ENCODE data around the gene FAM117A. TPM values are rescaled to one million over a fixed set of nuclear protein-coding genes. Genes with fewer than 3 reads are reported as not detected.
"Not testable (repeated sequence)": the region's sequence is repeated elsewhere in the genome, so short reads cannot be mapped to it uniquely, and the experiment has no call there.

FAM117A gene
- total RNA-seq, 1 experiment from 2014 or later = 0.52 TPM

DNA sequence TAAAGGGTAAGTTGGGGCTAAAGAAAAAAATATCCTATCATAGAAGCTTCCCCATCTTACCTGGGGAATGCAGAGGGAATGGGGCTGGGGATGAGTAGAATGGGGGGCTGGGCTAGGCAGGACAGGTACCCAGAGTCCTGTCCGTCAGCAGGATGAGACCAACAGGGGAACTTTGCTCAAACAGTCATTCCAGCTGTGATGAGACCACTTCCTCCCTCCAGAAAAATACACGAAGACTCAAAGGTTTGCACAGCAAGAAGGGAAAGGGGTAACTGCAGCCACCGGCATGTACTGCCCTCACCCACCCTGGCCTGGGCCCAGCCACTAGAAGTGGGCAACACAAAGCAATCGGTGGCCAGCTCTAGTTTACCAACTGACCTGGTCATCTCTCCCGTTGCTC is 35.5 kb downstream of the FAM117A start:
- DNase-seq = no peak
- no peak overlapping the region for H3K4me3 ChIP-seq (ENCODE audit: low read length)
- no peak overlapping the region for H3K9ac ChIP-seq (ENCODE audit: low read length)
- no peaks in the 10 kb centered on the region for H3K27me3 ChIP-seq (ENCODE audit: low read length)
- no peak overlapping the region for H3K4me2 ChIP-seq (ENCODE audit: low read depth, low read length, poor library complexity, severe bottlenecking)
- no peaks in the 10 kb centered on the region for H3K4me1 ChIP-seq (ENCODE audit: low read length)
- no peaks in the 10 kb centered on the region for H3K9me3 ChIP-seq (ENCODE audit: low read length)
- no peaks in the 10 kb centered on the region for H4K20me1 ChIP-seq (ENCODE audit: insufficient read depth, low read depth, low read length)
- no peak overlapping the region for H2AFZ ChIP-seq (ENCODE audit: low read length)
- no peaks in the 10 kb centered on the region for H3K79me2 ChIP-seq (ENCODE audit: low read length)
- no peaks in the 10 kb centered on the region for H3K36me3 ChIP-seq (ENCODE audit: insufficient read depth, low read length)
- no peaks in the 10 kb centered on the region for H3K9me2 ChIP-seq (replicated peaks; ENCODE audit: insufficient read depth, low read length)
- H3K27ac ChIP-seq (ENCODE audit: low read length) = no peak overlapping the region

DNA sequence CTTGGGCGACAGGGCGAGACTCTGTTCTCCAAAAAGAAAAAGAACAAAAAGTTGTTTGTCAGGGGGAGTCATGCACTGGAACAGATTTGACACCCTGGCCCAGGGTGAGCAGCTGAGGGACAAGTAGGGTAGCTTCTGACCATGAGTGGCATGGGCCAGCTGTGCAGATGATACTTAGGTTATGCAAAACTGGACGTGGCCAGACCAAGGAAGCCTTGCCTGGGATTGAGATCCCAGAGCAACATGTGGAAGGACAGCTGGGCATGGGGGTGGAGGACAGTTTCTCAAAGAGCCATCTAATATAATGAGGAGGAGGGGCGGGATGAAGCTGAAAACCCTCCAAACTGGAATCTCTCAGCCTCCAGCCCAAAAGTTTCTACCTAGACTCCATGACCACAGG is 36.6 kb downstream of the FAM117A start:
- Histone ChIP-seq H2AFZ (ENCODE audit: low read length) (no peak overlapping the region), H3K36me3 (ENCODE audit: insufficient read depth, low read length) (no peaks in the 10 kb centered on the region), H3K79me2 (ENCODE audit: low read length) (no peaks in the 10 kb centered on the region), H3K4me1 (ENCODE audit: low read length) (no peaks in the 10 kb centered on the region), H4K20me1 (ENCODE audit: insufficient read depth, low read depth, low read length) (no peaks in the 10 kb centered on the region), H3K9ac (ENCODE audit: low read length) (no peak overlapping the region), H3K9me2 (replicated peaks; ENCODE audit: insufficient read depth, low read length) (no peaks in the 10 kb centered on the region), H3K4me2 (ENCODE audit: low read depth, low read length, poor library complexity, severe bottlenecking) (no peak overlapping the region), H3K27me3 (ENCODE audit: low read length) (no peaks in the 10 kb centered on the region), H3K4me3 (ENCODE audit: low read length) (no peak overlapping the region), H3K27ac (ENCODE audit: low read length) (no peak overlapping the region), H3K9me3 (ENCODE audit: low read length) (no peaks in the 10 kb centered on the region)
- no peak for DNase-seq

- H3K9me2 ChIP-seq (replicated peaks; ENCODE audit: insufficient read depth, low read length) = no peaks in the 10 kb centered on the region
- H3K36me3 ChIP-seq (ENCODE audit: insufficient read depth, low read length) = no peaks in the 10 kb centered on the region
- no peaks in the 10 kb centered on the region for H3K27me3 ChIP-seq (ENCODE audit: low read length)
- H3K79me2 ChIP-seq (ENCODE audit: low read length) = no peaks in the 10 kb centered on the region
- H3K4me3 ChIP-seq (ENCODE audit: low read length) = no peak overlapping the region
- no peaks in the 10 kb centered on the region for H3K4me1 ChIP-seq (ENCODE audit: low read length)
- H4K20me1 ChIP-seq (ENCODE audit: insufficient read depth, low read depth, low read length) = no peaks in the 10 kb centered on the region
- DNase-seq = no peak
- H3K9me3 ChIP-seq (ENCODE audit: low read length) = no peaks in the 10 kb centered on the region
- H2AFZ ChIP-seq (ENCODE audit: low read length) = no peak overlapping the region
- no peak overlapping the region for H3K4me2 ChIP-seq (ENCODE audit: low read depth, low read length, poor library complexity, severe bottlenecking)
- no peak overlapping the region for H3K27ac ChIP-seq (ENCODE audit: low read length)
- H3K9ac ChIP-seq (ENCODE audit: low read length) = no peak overlapping the region
Measured at GRCh38 chr17:49725452-49726130, 38.3 kb downstream of the FAM117A start.

DNA sequence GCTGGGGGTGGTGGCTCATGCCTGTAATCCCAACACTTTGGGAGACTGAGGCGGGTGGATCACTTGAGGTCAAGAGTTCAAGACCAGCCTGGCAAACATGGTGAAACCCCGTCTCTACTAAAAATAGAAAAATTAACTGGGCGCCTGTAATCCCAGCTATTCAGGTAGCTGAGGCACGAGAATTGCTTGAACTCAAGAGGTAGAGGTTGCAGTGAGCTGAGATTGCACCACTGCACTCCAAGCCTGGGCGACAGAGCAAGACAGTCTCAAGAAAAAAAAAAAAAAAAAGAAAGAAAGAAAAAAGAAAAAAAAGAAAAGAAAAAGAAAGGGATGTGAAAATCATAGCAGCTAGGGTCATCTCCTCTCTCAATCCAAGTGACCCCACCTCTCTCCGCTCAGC is 39.4 kb downstream of the FAM117A start:
- not testable (repeated sequence) for H4K20me1 ChIP-seq (ENCODE audit: insufficient read depth, low read depth, low read length)

DNA sequence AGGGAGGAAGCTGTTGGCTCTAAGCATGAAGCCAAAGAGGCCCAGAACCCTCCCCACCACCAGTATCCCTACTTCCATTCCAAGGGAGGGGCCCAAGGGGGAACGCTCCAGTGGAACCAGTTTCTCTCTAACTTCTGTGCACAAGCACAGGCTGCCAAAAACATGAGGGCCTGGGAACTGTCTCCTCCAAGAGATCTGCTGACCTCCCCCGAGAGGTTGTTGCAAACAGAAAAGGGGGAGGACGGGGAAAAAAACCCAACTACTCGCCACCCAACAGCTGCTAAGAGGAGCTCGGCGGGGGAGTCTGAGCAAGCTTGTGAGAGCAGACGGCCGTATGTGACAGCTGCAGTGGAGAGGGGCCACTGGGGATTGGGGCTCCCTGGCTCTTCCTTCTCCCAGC is 40.5 kb downstream of the FAM117A start:
- no peaks in the 10 kb centered on the region; the same call in 1 of the 2 replicates for H3K27me3 ChIP-seq (ENCODE audit: low read length)
- no peak for DNase-seq
- H3K9me2 ChIP-seq (replicated peaks; ENCODE audit: insufficient read depth, low read length) = no peaks in the 10 kb centered on the region
- H3K9ac ChIP-seq (ENCODE audit: low read length) = no peak overlapping the region
- no peaks in the 10 kb centered on the region for H4K20me1 ChIP-seq (ENCODE audit: insufficient read depth, low read depth, low read length)
- H3K79me2 ChIP-seq (ENCODE audit: low read length) = no peaks in the 10 kb centered on the region
- H2AFZ ChIP-seq (ENCODE audit: low read length) = no peak overlapping the region
- no peak overlapping the region for H3K27ac ChIP-seq (ENCODE audit: low read length)
- H3K36me3 ChIP-seq (ENCODE audit: insufficient read depth, low read length) = no peaks in the 10 kb centered on the region
- no peaks in the 10 kb centered on the region for H3K9me3 ChIP-seq (ENCODE audit: low read length)
- H3K4me2 ChIP-seq (ENCODE audit: low read depth, low read length, poor library complexity, severe bottlenecking) = no peak overlapping the region
- H3K4me1 ChIP-seq (ENCODE audit: low read length) = no peaks in the 10 kb centered on the region
- H3K4me3 ChIP-seq (ENCODE audit: low read length) = no peak overlapping the region

More for the DNA sequence above, 39.4 kb downstream of the FAM117A start:
- not testable (repeated sequence) for H3K9me3 ChIP-seq (ENCODE audit: low read length); H3K79me2 ChIP-seq (ENCODE audit: low read length); H3K27me3 ChIP-seq (ENCODE audit: low read length); H3K4me2 ChIP-seq (ENCODE audit: low read depth, low read length, poor library complexity, severe bottlenecking); H3K27ac ChIP-seq (ENCODE audit: low read length); H3K36me3 ChIP-seq (ENCODE audit: insufficient read depth, low read length); H3K9ac ChIP-seq (ENCODE audit: low read length); H2AFZ ChIP-seq (ENCODE audit: low read length); DNase-seq; H3K9me2 ChIP-seq (replicated peaks; ENCODE audit: insufficient read depth, low read length); H3K4me1 ChIP-seq (ENCODE audit: low read length); H3K4me3 ChIP-seq (ENCODE audit: low read length)

DNA sequence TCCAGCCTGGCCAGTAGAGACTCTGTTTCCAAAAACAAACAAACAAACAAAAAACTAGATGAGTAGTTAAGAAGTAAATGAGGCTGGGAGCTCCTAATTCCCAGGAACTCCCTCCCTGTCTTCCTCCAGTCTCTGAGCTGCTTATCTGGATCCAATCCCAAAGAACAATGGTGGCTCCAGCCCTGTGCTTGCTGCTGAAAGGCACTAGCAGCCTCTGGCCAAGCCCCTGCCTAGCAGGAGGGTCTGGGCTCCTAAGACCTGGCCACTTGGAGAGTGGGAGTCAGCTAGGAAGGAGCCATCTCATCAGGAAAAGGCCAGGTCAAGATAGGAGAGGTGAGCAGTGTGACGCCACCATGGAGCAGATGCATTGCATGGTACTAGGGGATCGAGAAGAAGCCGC is 41.9 kb downstream of the FAM117A start:
- Histone ChIP-seq H2AFZ (ENCODE audit: low read length) (no peak overlapping the region), H3K27me3 (ENCODE audit: low read length) (no peaks in the 10 kb centered on the region; the same call in 1 of the 2 replicates), H3K27ac (ENCODE audit: low read length) (no peak overlapping the region), H3K36me3 (ENCODE audit: insufficient read depth, low read length) (no peaks in the 10 kb centered on the region), H3K79me2 (ENCODE audit: low read length) (no peaks in the 10 kb centered on the region), H3K4me1 (ENCODE audit: low read length) (no peaks in the 10 kb centered on the region), H3K9ac (ENCODE audit: low read length) (no peak overlapping the region), H3K9me3 (ENCODE audit: low read length) (no peaks in the 10 kb centered on the region), H3K4me3 (ENCODE audit: low read length) (no peak overlapping the region), H3K9me2 (replicated peaks; ENCODE audit: insufficient read depth, low read length) (no peaks in the 10 kb centered on the region), H4K20me1 (ENCODE audit: insufficient read depth, low read depth, low read length) (no peaks in the 10 kb centered on the region), H3K4me2 (ENCODE audit: low read depth, low read length, poor library complexity, severe bottlenecking) (no peak overlapping the region)
- no peak for DNase-seq

- no peak overlapping the region for H3K9ac ChIP-seq (ENCODE audit: low read length)
- H3K9me3 ChIP-seq (ENCODE audit: low read length) = no peaks in the 10 kb centered on the region
- DNase-seq = no peak
- H3K27ac ChIP-seq (ENCODE audit: low read length) = no peak overlapping the region
- H3K27me3 ChIP-seq (ENCODE audit: low read length) = no peaks in the 10 kb centered on the region; the same call in 1 of the 2 replicates
- H3K36me3 ChIP-seq (ENCODE audit: insufficient read depth, low read length) = no peaks in the 10 kb centered on the region
- no peaks in the 10 kb centered on the region for H3K9me2 ChIP-seq (replicated peaks; ENCODE audit: insufficient read depth, low read length)
- no peak overlapping the region for H3K4me3 ChIP-seq (ENCODE audit: low read length)
- no peaks in the 10 kb centered on the region for H4K20me1 ChIP-seq (ENCODE audit: insufficient read depth, low read depth, low read length)
- H3K4me2 ChIP-seq (ENCODE audit: low read depth, low read length, poor library complexity, severe bottlenecking) = no peak overlapping the region
- H2AFZ ChIP-seq (ENCODE audit: low read length) = no peak overlapping the region
- no peaks in the 10 kb centered on the region for H3K79me2 ChIP-seq (ENCODE audit: low read length)
- H3K4me1 ChIP-seq (ENCODE audit: low read length) = no peaks in the 10 kb centered on the region
Measured at GRCh38 chr17:49717371-49717861, 46.5 kb downstream of the FAM117A start.

GRCh38 chr17:49716668-49717364 is 47.1 kb downstream of the FAM117A start:
- H3K27ac ChIP-seq (ENCODE audit: low read length) = no peak overlapping the region
- no peak overlapping the region for H3K4me2 ChIP-seq (ENCODE audit: low read depth, low read length, poor library complexity, severe bottlenecking)

More at GRCh38 chr17:49716668-49717364, 47.1 kb downstream of the FAM117A start:
- no peaks in the 10 kb centered on the region for H3K79me2 ChIP-seq (ENCODE audit: low read length)
- no peaks in the 10 kb centered on the region for H3K4me1 ChIP-seq (ENCODE audit: low read length)
- H3K36me3 ChIP-seq (ENCODE audit: insufficient read depth, low read length) = no peaks in the 10 kb centered on the region
- H2AFZ ChIP-seq (ENCODE audit: low read length) = no peak overlapping the region
- H3K9ac ChIP-seq (ENCODE audit: low read length) = no peak overlapping the region
- no peak overlapping the region for H3K4me3 ChIP-seq (ENCODE audit: low read length)
- DNase-seq = no peak
- H4K20me1 ChIP-seq (ENCODE audit: insufficient read depth, low read depth, low read length) = no peaks in the 10 kb centered on the region
- no peaks in the 10 kb centered on the region for H3K9me2 ChIP-seq (replicated peaks; ENCODE audit: insufficient read depth, low read length)
- no peaks in the 10 kb centered on the region; the same call in 1 of the 2 replicates for H3K27me3 ChIP-seq (ENCODE audit: low read length)
- H3K9me3 ChIP-seq (ENCODE audit: low read length) = no peaks in the 10 kb centered on the region
